GM23248 (cell line): ENCODE results near the gene TPRN. TPM values are rescaled to one million over a fixed set of nuclear protein-coding genes. Genes with fewer than 3 reads are reported as not detected.

Source experiments
- DNase-seq: peaks from one replicate; pipeline ENCODE4 v3.0.0-alpha.2; 2015
- H2AFZ ChIP-seq: fragments of 200-600 bp; sonication (generic); 2 replicates; pipeline ENCODE4 v1.6.1; 2016; ENCODE audit warnings: antibody characterized with exemption
- H3F3A ChIP-seq: fragments of 200-600 bp; sonication (generic); 2 replicates; pipeline ENCODE4 v1.6.1; 2016; ENCODE audit warnings: mild to moderate bottlenecking, antibody characterized with exemption, mixed run types; ENCODE audit not compliant: insufficient read depth
- H3K27ac ChIP-seq: fragments of 200-600 bp; sonication (generic); 2 replicates; pipeline ENCODE4 v1.5.1; 2016; ENCODE audit warnings: mild to moderate bottlenecking
- H3K27me3 ChIP-seq: fragments of 200-600 bp; sonication (generic); replicated peaks from 2 replicates; pipeline ENCODE4 v1.6.1; 2016; ENCODE audit warnings: mild to moderate bottlenecking; ENCODE audit not compliant: insufficient read depth
- H3K36me3 ChIP-seq: fragments of 200-600 bp; sonication (generic); 2 replicates; pipeline ENCODE4 v1.6.1; 2016; ENCODE audit warnings: low read depth, mild to moderate bottlenecking
- H3K4me1 ChIP-seq: fragments of 200-600 bp; sonication (generic); 2 replicates; pipeline ENCODE4 v1.6.1; 2016; ENCODE audit warnings: mild to moderate bottlenecking; ENCODE audit not compliant: insufficient read depth
- H3K4me2 ChIP-seq: fragments of 200-600 bp; sonication (generic); one replicate; pipeline ENCODE4 v1.6.1; 2016; ENCODE audit warnings: mild to moderate bottlenecking; ENCODE audit not compliant: unreplicated experiment
- H3K4me3 ChIP-seq: fragments of 200-600 bp; sonication (generic); 2 replicates; pipeline ENCODE4 v1.5.1; 2016; ENCODE audit warnings: mild to moderate bottlenecking
- H3K79me2 ChIP-seq: fragments of 200-600 bp; sonication (generic); 2 replicates; pipeline ENCODE4 v1.6.1; 2016; ENCODE audit warnings: mild to moderate bottlenecking; ENCODE audit not compliant: insufficient read depth
- H3K9ac ChIP-seq: fragments of 200-600 bp; sonication (generic); 2 replicates; pipeline ENCODE4 v1.6.1; 2016; ENCODE audit warnings: mild to moderate bottlenecking
- H3K9me2 ChIP-seq: fragments of 200-600 bp; sonication (generic); 2 replicates; pipeline ENCODE4 v1.6.1; 2016; ENCODE audit warnings: mixed run types, mild to moderate bottlenecking, moderate library complexity; ENCODE audit not compliant: insufficient read depth
- H3K9me3 ChIP-seq: fragments of 200-600 bp; sonication (generic); one replicate; pipeline ENCODE4 v1.6.1; 2017; ENCODE audit warnings: low read depth
- H4K20me1 ChIP-seq: fragments of 200-600 bp; sonication (generic); 2 replicates; pipeline ENCODE4 v1.6.0; 2016; ENCODE audit not compliant: insufficient read depth
- EZH2 ChIP-seq: fragments of 200-600 bp; sonication (generic); IDR thresholded peaks from 2 replicates; pipeline ENCODE4 v1.6.1; 2018; ENCODE audit warnings: antibody characterized with exemption, mild to moderate bottlenecking; ENCODE audit not compliant: insufficient read depth, poor library complexity, severe bottlenecking
- EZH2phosphoT487 ChIP-seq: fragments of 200-600 bp; sonication (generic); IDR thresholded peaks from 2 replicates; pipeline ENCODE4 v1.6.1; 2018; ENCODE audit warnings: antibody characterized with exemption, moderate library complexity, mild to moderate bottlenecking, low read depth; ENCODE audit not compliant: insufficient read depth
- WGBS, 2 experiments: methylation state at CpG; one replicate each; pipeline ENCODE4 v1.1.6; 2015 to 2017; ENCODE audit warnings: low lambda C conversion rate in 2 of 2, low coverage in 1 of 2; ENCODE audit errors: missing lambda C conversion rate in 2 of 2; 5-methylcytosine and 5-hydroxymethylcytosine counted together
- in situ Hi-C: fragments of 300-500 bp; cut with MboI; formaldehyde crosslinking; loops from 2 replicates; pipeline ENCODE4 v1.15.0; 2020
- polyA plus RNA-seq: library from polyadenylated mRNA; unstranded; fragments of >200 nt; fragmentation: Nextera tagmentation; extraction: Ambion mirVana; gene quantifications from 2 replicates; pipeline ENCODE4 v1.2.1, GENCODE V29; 2016
- total RNA-seq: library from RNA; depleted of rRNA; stranded (reverse); fragments of >200 nt; shearing (Covaris generic); gene quantifications from 2 replicates; pipeline ENCODE4 v1.2.3, GENCODE V29; 2014

TPRN gene
- total and polyA plus RNA-seq, 2 experiments from 2014 or later, result 1.7 to 7.8 TPM

- Histone ChIP-seq H3K4me1 (no peaks in the 10 kb centered on the region), H2AFZ (no peak overlapping the region), H3K79me2 (no peaks in the 10 kb centered on the region), H3K36me3 (no peaks in the 10 kb centered on the region), H3F3A (no peaks in the 10 kb centered on the region), H3K27me3 (no peaks in the 10 kb centered on the region; the same call in 1 of the 2 replicates), H4K20me1 (no peaks in the 10 kb centered on the region), H3K4me3 (no peak overlapping the region), H3K4me2 (no peak overlapping the region), H3K9me2 (no peaks in the 10 kb centered on the region), H3K9ac (no peak overlapping the region), H3K9me3 (no peaks in the 10 kb centered on the region), H3K27ac (no peak overlapping the region)
- TF ChIP-seq EZH2 (no peak), EZH2phosphoT487 (no peak)
- DNase-seq, result no peak
- in situ Hi-C loops, result no loop called here
- 81 to 85% methylated on average over 24 to 26 of the region's 26 CpGs for WGBS, 2 experiments
Measured at GRCh38 chr9:137147091-137147792, 53.3 kb downstream of the TPRN start.

GRCh38 chr9:137146527-137146918 is 54.0 kb downstream of the TPRN start:
- Histone ChIP-seq H3K4me3 (no peak overlapping the region), H3K27ac (no peak overlapping the region), H3K9me3 (no peaks in the 10 kb centered on the region), H3K9ac (no peak overlapping the region), H3K4me2 (no peak overlapping the region), H4K20me1 (no peaks in the 10 kb centered on the region), H2AFZ (no peak overlapping the region), H3K79me2 (no peaks in the 10 kb centered on the region), H3K27me3 (no peaks in the 10 kb centered on the region; the same call in 1 of the 2 replicates), H3K9me2 (no peaks in the 10 kb centered on the region), H3K36me3 (no peaks in the 10 kb centered on the region), H3F3A (no peaks in the 10 kb centered on the region), H3K4me1 (no peaks in the 10 kb centered on the region)
- in situ Hi-C loops, result no loop called here
- WGBS, 2 experiments, result 51 to 70% methylated on average over 9 of the region's 9 CpGs
- TF ChIP-seq EZH2phosphoT487 (no peak), EZH2 (no peak)
- no peak for DNase-seq

GRCh38 chr9:137145731-137146526 is 54.6 kb downstream of the TPRN start:
- Histone ChIP-seq H3K79me2 (no peaks in the 10 kb centered on the region), H3K27ac (no peak overlapping the region), H3K4me1 (no peaks in the 10 kb centered on the region), H3K36me3 (no peaks in the 10 kb centered on the region), H3K9ac (no peak overlapping the region), H3K4me2 (no peak overlapping the region), H3K27me3 (no peaks in the 10 kb centered on the region; the same call in 1 of the 2 replicates), H2AFZ (no peak overlapping the region), H3K9me2 (no peaks in the 10 kb centered on the region), H3F3A (no peaks in the 10 kb centered on the region), H3K9me3 (no peaks in the 10 kb centered on the region), H4K20me1 (no peaks in the 10 kb centered on the region), H3K4me3 (no peak overlapping the region)
- TF ChIP-seq EZH2, result no peak
- TF ChIP-seq EZH2phosphoT487, result no peak
- in situ Hi-C loops, result no loop called here
- DNase-seq, result no peak
- WGBS, 2 experiments, result 44 to 49% methylated on average over 33 to 45 of the region's 49 CpGs

GRCh38 chr9:137143459-137143858 is 57.1 kb downstream of the TPRN start:
- H2AFZ ChIP-seq, result no peak overlapping the region
- no peaks in the 10 kb centered on the region for H3K36me3 ChIP-seq
- no peaks in the 10 kb centered on the region for H3F3A ChIP-seq
- H3K9me3 ChIP-seq, result no peaks in the 10 kb centered on the region
- no peak overlapping the region for H3K4me2 ChIP-seq
- H3K4me3 ChIP-seq, result no peak overlapping the region
- H3K27ac ChIP-seq, result no peak overlapping the region
- H3K9ac ChIP-seq, result no peak overlapping the region
- no peak for DNase-seq
- H3K79me2 ChIP-seq, result no peaks in the 10 kb centered on the region
- H3K4me1 ChIP-seq, result no peaks in the 10 kb centered on the region
- TF ChIP-seq EZH2phosphoT487, result no peak
- no peak for TF ChIP-seq EZH2
- H3K9me2 ChIP-seq, result no peaks in the 10 kb centered on the region
- in situ Hi-C loops, result no loop called here
- WGBS, 2 experiments, result 30 to 39% methylated on average over 4 of the region's 4 CpGs
- H4K20me1 ChIP-seq, result no peaks in the 10 kb centered on the region
- peaks cover 16% of the 10 kb centered on the region for H3K27me3 ChIP-seq
